ENCODE data around the gene DTX4. TPM values are rescaled to one million over a fixed set of nuclear protein-coding genes. Genes with fewer than 3 reads are reported as not detected.

DTX4 gene
- polyA plus RNA-seq, 1 donor from 2014 or later = 31.4 TPM

- H3K27ac ChIP-seq (ENCODE audit: low read length) = no peak overlapping the region
- no peaks in the 10 kb centered on the region for H3F3A ChIP-seq (ENCODE audit: insufficient read depth, low read length, poor library complexity, severe bottlenecking)
- H3K36me3 ChIP-seq (ENCODE audit: insufficient read depth, low read length) = no peaks in the 10 kb centered on the region
- no peaks in the 10 kb centered on the region for H4K20me1 ChIP-seq (ENCODE audit: insufficient read depth)
- H3K9ac ChIP-seq (ENCODE audit: low read length) = no peak overlapping the region
- no peaks in the 10 kb centered on the region for H3K27me3 ChIP-seq (ENCODE audit: insufficient read depth, low read depth, low read length)
- H3K4me2 ChIP-seq (ENCODE audit: low read length) = no peak overlapping the region
- no peak overlapping the region for H3K4me3 ChIP-seq (ENCODE audit: low read length)
- peak; percentile 79 for TF ChIP-seq SMC3 (conservative IDR thresholded peaks at IDR 0.05; ENCODE audit: poor library complexity)
- peak; percentile 96 for TF ChIP-seq CTCF (IDR thresholded peaks at IDR 0.05; ENCODE audit: poor library complexity, severe bottlenecking)
- peak; percentile 91 for TF ChIP-seq RAD21 (conservative IDR thresholded peaks at IDR 0.05)
- peak; percentile 51 for TF ChIP-seq EP300 (conservative IDR thresholded peaks at IDR 0.05; ENCODE audit: poor library complexity, severe bottlenecking)
- no peak for TF ChIP-seq EZH2 (IDR thresholded peaks at IDR 0.05; ENCODE audit: borderline replicate concordance, insufficient read depth, low read length, poor library complexity, severe bottlenecking)
- TF ChIP-seq REST (IDR thresholded peaks at IDR 0.05; ENCODE audit: borderline replicate concordance) = no peak
- TF ChIP-seq MXI1 (conservative IDR thresholded peaks at IDR 0.05; ENCODE audit: poor library complexity, severe bottlenecking) = no peak
- TF ChIP-seq TAF1 (IDR thresholded peaks at IDR 0.05; ENCODE audit: low read depth) = no peak
- TF ChIP-seq POLR2AphosphoS5 (IDR thresholded peaks at IDR 0.05) = no peak
- no peak overlapping the region for H2AFZ ChIP-seq (ENCODE audit: low read depth, low read length)
- no peaks in the 10 kb centered on the region for H3K9me3 ChIP-seq (ENCODE audit: low read length)
- H3K9me2 ChIP-seq (ENCODE audit: insufficient read depth, low read length) = no peaks in the 10 kb centered on the region
- no peaks in the 10 kb centered on the region for H3K79me2 ChIP-seq (replicated peaks; ENCODE audit: insufficient read depth, low read length)
These were observed 13.5 kb upstream of the DTX4 start for GRCh38 chr11:59158206-59159068.

GRCh38 chr11:59164028-59164427 lies 7.9 kb upstream of the DTX4 start:
- Histone ChIP-seq H3K9me3 (ENCODE audit: low read length) (no peaks in the 10 kb centered on the region), H2AFZ (ENCODE audit: low read depth, low read length) (no peak overlapping the region), H4K20me1 (ENCODE audit: insufficient read depth) (no peaks in the 10 kb centered on the region), H3K79me2 (replicated peaks; ENCODE audit: insufficient read depth, low read length) (no peaks in the 10 kb centered on the region), H3K27me3 (ENCODE audit: insufficient read depth, low read depth, low read length) (no peaks in the 10 kb centered on the region), H3K27ac (ENCODE audit: low read length) (no peak overlapping the region), H3K4me3 (ENCODE audit: low read length) (no peak overlapping the region), H3F3A (ENCODE audit: insufficient read depth, low read length, poor library complexity, severe bottlenecking) (no peaks in the 10 kb centered on the region), H3K36me3 (ENCODE audit: insufficient read depth, low read length) (no peaks in the 10 kb centered on the region), H3K9me2 (ENCODE audit: insufficient read depth, low read length) (no peaks in the 10 kb centered on the region), H3K4me2 (ENCODE audit: low read length) (no peak overlapping the region), H3K9ac (ENCODE audit: low read length) (no peak overlapping the region)
- TF ChIP-seq REST (IDR thresholded peaks at IDR 0.05; ENCODE audit: borderline replicate concordance) (no peak), EZH2 (IDR thresholded peaks at IDR 0.05; ENCODE audit: borderline replicate concordance, insufficient read depth, low read length, poor library complexity, severe bottlenecking) (no peak), POLR2AphosphoS5 (IDR thresholded peaks at IDR 0.05) (no peak), TAF1 (IDR thresholded peaks at IDR 0.05; ENCODE audit: low read depth) (no peak), EP300 (conservative IDR thresholded peaks at IDR 0.05; ENCODE audit: poor library complexity, severe bottlenecking) (no peak), CTCF (IDR thresholded peaks at IDR 0.05; ENCODE audit: poor library complexity, severe bottlenecking) (no peak), MXI1 (conservative IDR thresholded peaks at IDR 0.05; ENCODE audit: poor library complexity, severe bottlenecking) (no peak), SMC3 (conservative IDR thresholded peaks at IDR 0.05; ENCODE audit: poor library complexity) (no peak)
